LNCaP clone FGC (cell line): ENCODE data around the gene SEMA3F.
A peak's percentile ranks its signal among the peaks of the same experiment; 100 is the strongest.

ENCODE experiments used
- DNase-seq: peaks from one replicate; pipeline ENCODE4 v3.0.0-alpha.2; 2011; ENCODE audit warnings: low read depth
- H3K4me3 ChIP-seq: 2 replicates; pipeline ENCODE4 v1.5.1; 2011; ENCODE audit warnings: mild to moderate bottlenecking, low read depth, low read length, control low read depth
- CTCF ChIP-seq: IDR thresholded peaks from 2 replicates; pipeline ENCODE4 v1.5.1; 2012; ENCODE audit warnings: mild to moderate bottlenecking; ENCODE audit not compliant: control insufficient read depth, insufficient read depth; ENCODE audit errors: extremely low read depth

The SEMA3F gene

DNA sequence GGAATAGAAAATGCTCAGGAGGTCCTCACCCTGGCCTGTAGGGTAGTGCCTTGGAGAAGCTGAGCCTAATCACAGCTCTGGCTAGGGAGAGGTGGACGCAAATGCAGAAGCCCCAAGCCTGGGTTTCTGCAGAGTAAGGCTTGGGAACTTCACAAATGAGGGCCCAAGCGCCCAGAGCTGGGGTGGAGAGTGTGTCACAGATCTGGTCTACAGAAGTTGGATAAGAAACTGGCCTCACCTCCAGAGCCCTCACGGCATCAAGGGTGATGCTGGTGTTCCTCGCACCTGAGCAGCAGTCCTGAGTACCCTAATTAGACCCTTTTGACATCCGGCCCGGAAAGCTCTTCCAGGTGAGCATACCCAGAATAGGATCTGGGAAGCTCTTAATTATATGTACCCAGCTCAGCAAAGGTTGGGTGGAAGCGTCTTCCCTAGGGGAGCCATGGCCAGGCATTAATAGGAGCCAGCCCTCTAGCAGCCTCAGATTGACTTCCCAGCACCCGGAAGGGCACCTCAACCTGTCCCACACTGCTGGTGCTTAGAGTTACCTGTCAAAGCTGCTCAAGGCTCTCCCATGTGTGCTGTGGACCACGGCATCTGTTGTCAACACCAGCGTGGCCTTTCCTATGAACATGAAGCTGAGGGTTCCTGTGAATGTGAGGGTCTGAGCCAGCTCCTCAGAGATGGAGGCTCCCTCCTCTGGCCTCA lies 34.6 kb upstream of the SEMA3F start:
- no peak for DNase-seq
- no peak overlapping the region for H3K4me3 ChIP-seq
- no peak for TF ChIP-seq CTCF

DNA sequence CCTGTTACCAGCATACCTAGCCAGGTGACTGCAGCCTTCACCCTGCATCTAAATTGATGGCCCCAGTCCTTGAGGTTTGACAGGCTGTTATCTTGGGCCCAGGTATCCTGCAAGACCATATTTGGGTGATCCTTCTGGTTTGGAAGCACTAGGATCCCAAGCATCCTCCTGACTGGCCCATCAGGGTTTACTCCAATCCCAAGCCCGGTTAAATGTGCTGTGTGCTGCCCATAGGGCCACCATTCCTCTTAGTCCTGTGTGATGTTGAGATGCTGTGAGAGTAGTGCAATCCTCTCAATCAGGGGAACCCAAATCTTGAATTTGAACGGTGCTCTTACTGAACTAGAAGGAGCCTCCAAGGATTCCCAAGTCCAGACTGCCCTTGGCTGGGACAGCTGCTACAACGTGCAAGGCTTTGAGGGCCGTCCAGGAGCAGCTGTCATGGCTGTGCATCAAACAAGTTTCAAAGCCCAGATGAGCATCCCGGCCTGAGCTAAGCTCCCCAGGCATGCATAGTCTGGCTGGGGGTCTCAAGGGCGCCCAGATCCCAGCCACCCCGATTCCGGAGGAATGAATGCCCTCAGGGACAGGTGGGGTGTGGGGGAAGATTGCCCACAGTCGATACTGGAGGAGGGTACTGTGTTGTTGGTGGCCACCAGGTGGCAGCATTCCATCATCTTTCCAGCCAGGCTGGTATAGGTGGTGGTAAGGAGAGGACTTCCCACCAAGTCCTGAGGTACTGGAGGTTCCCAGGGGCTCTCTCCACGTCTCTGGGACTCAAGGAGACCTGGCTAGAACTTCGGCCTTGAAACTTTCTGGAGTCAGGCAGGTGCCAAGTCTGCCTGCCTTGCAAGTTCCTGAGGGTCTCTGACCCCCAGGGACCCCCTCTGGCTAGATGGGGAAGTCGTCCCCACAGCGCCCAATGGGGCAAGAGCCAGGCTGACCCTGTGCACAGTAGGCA lies 33.8 kb upstream of the SEMA3F start:
- peak; percentile 84 for TF ChIP-seq CTCF
- peak; percentile 44 for DNase-seq
- no peak overlapping the region for H3K4me3 ChIP-seq

DNA sequence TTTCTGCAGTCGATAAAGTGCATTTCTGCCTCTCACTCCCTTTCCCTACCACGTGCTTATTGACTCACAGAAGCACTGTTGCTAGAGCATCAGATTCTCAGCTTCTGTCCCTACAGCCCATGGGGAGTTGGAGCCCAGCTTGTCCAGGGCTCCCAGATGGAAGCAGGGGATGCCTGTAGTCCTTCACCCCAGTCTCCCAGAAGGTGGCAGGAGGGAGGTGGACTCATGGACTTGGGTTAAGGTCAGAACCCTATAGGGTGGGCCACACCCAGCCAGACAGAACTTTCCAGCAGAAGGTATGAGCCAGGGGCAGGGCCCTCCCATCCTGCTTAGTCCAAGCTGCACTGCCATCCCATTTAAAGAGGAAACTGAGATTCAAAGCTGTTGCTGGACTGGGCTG lies 33.1 kb upstream of the SEMA3F start:
- TF ChIP-seq CTCF: no peak
- H3K4me3 ChIP-seq: no peak overlapping the region
- DNase-seq: no peak

DNA sequence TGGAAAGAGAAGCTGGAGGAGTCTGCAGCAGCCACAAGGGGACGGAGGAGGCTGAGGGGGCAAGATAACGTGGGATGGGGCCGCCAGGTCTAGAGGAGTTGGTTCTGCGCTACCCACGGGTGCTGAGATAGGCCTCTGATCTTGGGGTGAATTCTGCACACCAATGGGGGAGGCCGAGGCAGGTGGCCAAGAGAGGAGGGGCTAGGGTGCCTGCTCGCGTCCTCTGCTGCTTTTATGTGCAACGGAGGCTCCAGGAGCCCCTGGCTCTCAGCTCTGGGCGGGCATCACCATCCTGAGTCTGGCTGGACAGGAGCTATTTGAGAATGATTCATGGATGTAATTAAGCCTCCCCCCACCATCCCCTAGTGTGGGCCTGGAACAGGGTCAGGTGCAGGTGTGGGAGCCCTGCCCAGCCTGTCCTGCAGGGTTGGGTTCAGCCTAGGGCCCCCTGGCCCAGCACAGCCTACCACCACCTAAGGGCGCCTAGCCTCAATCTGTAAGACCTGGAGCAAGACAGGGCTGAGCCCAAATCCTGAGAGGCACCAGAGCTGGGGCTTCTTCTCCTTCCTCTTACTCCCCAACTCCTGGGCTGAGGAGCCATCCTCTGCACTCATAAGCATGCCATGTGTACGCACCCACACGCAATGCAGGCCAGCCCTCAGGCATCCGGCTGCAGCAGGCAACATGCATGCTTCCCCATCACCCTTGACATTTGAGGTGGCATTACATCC lies 32.3 kb upstream of the SEMA3F start:
- TF ChIP-seq CTCF: no peak
- no peak for DNase-seq
- no peak overlapping the region for H3K4me3 ChIP-seq

- no peak for DNase-seq
- no peak overlapping the region for H3K4me3 ChIP-seq
- no peak for TF ChIP-seq CTCF
Measured at GRCh38 chr3:50123394-50124051, 31.6 kb upstream of the SEMA3F start.

- no peak for DNase-seq
- H3K4me3 ChIP-seq: no peak overlapping the region
- no peak for TF ChIP-seq CTCF
Measured at GRCh38 chr3:50124052-50124799, 30.9 kb upstream of the SEMA3F start.
